Stimulated activated CD8-positive, alpha-beta memory T cell treated with anti-CD3 and anti-CD28 coated beads, Interleukin-12 subunit alpha, Interleukin-12 subunit beta, amount 100 ng/mL, for 24 hours (primary cell): ENCODE data around the gene ARHGEF1.
"Not testable (repeated sequence)": the region's sequence is repeated elsewhere in the genome, so short reads cannot be mapped to it uniquely, and the experiment has no call there.

Experiments used
- DNase-seq: peaks from one replicate; pipeline ENCODE4 v3.0.0-alpha.2; 2020; ENCODE audit errors: extremely low read depth

ARHGEF1 gene

DNA sequence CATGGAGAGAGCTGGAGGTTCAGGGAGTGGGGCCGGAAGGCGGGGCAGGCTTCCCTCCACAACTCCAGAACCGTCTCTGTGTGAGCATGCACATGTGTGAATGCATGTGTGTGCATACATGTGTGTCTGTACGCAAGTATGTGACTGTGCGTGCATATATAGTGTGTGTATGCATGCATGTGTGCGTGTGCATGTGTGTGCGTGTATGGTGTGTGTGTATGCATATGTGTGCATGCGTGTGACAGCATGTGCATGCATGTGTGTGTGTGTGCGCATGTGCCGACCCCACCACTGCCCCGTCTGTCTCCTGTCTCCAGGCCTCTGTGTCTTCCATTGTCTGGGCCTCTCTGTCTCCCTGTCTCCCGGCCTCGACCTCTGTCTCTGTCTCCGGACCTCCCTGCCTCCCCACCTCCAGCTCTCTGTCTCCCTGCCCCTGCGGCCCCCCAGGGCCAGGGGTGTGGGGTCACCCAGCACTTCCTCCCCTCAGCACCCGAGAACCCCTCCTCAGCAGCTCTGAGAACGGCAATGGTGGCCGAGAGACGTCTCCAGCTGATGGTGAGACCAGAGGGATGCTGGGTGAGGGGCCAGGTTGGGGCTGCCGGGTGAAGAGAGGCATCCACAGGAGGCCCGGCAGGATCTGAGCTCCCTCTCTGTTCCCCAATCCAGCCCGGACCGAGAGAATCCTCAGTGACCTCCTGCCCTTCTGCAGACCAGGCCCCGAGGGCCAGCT lies 22.5 kb downstream of the ARHGEF1 start:
- DNase-seq = no peak

DNA sequence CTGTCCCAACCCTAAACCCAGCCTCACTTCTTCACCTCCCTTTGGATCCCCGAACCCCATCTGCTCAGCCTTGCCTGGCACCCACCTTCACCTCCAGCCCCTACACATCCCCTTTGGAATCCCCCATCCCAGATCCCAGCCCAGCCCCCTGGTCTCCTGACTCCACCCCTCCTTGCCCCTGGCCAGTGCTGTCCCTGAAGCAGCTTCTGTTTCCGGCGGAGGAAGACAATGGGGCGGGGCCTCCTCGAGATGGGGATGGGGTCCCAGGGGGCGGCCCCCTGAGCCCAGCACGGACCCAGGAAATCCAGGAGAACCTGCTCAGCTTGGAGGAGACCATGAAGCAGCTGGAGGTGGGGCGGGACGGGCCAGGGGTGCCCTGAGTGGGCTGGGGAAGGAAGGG lies 23.3 kb downstream of the ARHGEF1 start:
- DNase-seq = no peak

DNA sequence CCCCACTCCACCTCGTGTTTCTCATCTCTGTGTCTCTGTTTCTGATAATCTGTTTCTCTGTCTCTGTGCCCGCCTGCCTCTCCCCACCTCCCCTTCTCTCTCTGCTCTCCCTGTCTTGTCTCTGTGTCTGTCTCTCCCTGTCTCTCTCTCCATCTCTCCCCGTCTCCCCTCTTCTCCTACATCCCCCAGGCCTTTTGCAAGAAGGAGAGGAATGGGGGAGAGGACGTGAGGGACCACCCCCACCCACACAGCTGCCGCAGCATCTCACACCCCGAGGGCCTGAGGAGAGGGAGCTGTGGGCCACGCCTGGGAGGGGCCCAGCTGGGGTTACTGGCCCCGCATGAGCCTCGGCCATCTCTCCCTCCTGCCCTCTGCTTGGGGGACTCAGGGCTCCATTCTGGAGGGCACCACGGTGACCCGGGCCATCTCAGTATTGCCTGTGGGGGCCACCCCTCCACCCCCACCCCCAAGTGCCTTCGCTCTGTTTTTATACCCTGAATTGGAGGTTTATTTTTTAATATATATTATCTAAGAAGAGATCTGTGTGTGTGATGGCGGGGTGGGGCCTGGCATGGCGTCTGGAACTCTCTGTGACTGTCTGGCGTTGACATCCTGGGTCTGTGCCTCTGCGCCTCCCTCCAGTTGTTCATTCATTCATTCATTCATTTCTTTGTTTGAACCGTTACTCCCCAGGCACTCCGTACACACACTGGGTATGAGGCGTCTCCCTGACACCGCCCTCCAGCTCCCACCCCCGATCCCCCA lies 24.1 kb downstream of the ARHGEF1 start:
- DNase-seq = no peak

DNA sequence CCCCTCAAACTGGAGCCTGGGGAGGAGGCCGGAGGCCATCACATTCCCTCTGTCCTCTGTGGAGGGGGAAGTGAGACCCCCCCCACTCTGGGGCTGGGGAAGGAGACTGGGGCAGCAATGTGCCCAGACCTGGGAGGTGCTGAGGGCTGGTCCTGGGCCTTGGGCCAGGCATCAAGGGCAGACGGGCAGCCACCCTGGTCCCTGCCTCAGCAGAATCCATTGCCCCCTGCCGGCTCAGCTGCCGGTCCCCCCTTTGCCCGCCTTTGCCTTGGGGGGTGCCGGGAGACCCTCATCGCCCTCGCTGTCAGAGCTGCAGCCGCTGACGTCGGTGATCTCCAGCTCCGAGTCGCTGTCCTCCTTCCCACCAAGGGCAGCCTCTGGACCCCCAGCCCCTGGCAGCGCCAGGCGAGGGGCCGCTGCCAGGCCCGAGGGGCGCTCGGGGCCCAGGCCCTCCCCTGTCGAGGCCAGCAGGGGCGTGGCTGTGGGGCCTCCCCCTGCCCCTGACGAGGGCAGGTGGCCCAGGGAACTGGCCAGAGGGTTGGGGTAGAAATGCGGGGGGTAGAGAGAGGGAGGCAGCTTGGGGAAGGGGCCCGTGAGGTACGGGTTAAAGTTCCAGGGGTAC lies 25.1 kb downstream of the ARHGEF1 start:
- DNase-seq = no peak

DNA sequence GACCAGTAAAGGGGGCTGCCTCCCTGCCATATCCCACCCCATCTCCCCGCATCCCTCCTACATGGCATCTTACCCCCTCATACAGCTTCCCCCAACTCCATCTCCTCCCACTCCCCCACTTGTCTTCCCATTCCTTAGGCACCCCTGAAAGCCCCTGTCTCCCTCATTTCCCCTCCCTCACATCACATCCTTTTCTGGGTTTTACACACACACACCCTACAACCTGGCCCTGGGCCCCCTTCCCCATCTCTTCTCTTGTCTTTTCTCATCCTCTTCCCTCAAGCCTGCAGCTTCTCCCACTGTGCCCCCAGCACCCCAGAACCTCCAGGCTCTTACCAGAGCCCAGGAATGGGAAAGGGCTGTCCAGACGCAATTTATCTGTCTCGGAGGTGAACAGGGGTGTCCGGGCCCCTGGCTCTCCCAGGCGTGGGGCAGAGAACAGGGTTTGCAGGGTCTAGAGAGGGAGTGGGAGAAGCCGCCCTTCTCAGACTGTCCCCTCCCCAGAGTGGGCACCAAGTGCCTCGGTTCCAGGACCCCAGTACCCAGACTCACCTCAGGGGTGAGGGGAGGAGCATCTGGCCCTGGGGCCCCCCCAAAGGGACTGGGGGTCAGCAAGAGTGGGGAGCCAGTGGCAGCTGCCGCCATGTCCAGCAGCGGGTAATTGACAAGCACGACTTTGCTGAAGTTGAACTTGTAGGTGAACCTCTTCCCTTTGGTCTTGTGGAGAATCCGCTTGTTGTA lies 25.9 kb downstream of the ARHGEF1 start:
- DNase-seq = no peak

DNA sequence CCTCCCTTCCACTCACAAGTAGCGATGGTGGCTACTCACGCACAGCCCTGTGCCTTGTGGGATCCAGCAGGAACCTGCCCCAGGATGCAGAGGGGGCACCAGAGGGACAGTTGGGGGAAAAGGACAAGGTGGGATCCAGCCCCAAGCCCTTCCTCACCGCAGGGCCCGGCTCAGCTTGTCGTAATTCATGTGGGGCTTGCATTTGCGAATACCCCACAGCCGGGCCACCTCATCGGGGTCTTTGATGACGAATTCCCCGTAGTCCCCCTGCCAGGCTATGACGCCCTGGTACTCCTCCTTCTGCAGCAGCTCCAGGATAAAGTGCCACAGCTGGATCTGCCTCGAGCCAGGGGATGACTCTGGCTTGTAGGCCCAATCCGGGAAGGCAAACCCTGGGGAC lies 26.7 kb downstream of the ARHGEF1 start:
- no peak for DNase-seq

DNA sequence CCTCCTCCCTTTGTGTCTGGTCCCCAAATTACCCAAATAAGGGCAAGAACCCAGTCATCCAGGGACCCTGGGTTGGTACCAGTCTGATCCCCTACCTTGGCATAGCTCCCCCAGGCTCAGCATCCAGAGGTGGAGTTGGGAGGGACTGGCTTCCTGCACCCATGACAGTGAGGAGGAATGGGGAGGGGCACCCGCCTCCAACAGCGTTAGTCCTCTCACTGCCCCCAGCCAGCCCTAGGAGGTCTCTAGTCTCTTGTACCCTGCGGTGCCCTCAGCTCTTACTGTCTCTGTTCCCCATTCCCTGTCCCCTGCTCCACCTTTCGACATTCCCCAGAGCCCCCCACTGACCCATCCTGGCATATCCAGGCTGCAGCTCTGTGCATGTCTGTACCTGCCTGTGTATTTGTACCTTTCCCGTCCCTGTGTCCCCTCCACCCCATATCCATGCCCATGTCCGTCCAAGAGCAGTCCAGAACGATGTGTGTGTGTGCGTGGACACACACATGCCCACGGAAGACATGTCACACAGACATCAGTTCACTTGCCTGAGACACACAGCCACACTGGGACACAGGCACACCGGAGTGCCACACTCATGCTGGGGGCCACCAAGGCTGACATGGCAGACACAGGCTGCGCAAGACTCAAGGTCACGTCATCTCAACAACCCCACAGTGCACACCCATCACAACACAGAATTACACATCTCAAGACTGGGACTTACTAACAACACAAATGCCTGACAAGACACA lies 27.4 kb downstream of the ARHGEF1 start:
- DNase-seq = no peak

DNA sequence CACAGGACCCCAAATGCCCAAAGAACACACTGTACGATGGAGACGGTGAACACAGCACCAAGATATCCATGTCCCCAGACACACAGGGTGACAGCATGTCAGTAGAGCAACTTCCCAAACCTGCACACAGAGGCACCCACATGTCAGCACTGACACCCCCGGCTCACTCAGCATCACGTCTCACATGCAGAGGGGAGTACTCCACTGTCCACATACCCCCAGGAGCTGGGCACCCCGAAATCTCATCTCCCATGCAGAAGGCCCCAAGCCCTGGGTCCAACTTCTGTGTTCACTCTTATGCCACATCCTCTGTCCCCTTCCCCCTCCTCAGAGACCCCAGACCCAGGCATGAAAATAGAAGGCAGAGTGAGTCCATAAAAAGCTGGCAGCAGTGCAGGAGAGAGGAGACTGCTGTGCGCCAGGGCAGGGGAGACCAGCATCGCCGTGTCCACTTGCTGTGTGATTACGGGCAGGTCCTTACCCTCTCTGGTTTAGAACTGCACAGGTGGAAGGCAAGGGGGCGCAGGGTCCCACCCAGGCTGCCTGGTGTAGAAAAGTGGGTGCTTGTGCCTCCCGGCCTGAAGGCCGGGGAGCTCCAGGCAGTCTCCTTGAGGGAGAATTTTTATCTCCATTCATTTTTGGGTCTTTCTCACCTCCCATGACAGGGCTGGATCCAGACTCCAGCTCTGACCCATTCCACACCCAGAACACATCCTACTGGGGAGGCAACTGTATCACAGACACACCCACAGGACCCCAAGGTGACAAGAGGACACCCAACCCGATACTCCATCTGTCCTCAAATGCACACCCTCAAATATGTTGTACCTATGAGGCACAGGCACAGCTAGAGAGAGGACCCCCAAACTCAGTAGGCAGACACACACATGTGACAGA lies 28.3 kb downstream of the ARHGEF1 start:
- no peak for DNase-seq

DNA sequence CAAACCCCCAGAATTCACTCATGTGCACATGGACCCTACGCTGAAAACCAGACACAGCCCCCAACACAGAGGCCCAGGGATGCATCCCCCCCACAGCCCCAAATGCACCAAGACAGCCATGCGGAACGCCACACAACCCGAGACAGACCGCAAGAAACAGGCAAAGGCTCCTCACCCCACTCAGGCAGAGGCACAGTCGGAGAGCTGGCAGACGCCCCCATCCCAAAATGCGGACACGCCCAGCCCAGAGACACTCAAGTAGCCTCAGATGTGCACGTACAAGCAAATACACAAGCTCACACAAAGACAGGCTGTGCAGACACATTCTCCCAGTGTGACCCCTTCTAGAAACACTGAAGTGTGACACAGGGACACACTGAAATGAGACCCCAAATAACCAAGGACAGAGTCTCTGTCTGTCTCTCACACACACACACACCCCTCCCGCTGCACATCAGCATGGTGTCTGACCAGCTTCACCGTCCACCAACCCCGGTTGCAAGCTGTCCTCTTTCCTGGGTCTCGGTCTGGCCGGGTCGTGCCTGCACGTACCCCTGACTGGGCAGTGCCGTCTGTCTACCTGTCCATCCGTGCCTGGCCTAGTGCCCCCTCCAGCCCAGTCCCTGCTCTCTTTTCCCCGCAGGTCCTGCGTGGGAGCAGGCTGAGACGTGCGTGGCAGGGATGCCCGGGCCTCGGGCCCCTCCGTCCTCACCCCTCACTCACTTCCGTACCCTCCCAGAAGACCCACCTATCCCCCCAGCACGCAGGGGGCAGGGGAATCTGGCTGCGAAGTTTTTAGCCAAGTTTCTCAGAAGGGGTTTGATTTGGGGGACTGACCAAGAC lies 29.1 kb downstream of the ARHGEF1 start:
- DNase-seq = no peak

DNA sequence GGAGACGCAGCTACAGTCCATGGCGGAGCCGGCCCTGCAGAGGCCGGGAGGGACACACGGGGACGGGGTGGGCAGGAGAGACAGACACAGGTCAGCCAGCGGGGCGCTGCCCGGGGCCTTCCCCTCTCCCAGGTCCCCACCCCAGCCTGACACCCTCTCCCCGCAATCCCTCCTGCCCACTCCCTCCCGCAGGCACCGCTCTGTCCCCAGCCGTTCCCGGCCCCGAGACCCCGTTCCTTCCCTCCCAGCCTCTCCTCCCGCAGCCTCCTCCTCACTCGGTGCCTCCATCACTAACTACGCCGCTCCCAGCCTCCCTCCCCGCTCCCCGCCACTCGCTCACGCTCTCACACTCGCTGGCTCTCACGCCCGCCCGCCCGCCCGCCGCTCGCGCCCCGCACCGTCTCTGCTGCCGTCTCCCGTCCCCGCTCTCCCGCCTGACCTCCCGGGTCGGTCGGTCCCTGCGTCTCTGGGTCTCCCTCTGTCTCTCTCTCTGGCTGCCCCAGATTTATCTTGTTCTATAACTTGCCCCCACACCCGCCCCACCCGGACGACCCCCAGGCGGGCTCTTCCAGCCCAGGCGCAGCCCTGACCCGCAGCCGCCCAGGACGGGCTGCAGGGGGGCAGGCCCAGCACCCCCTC lies 30.0 kb downstream of the ARHGEF1 start:
- DNase-seq = no peak

DNA sequence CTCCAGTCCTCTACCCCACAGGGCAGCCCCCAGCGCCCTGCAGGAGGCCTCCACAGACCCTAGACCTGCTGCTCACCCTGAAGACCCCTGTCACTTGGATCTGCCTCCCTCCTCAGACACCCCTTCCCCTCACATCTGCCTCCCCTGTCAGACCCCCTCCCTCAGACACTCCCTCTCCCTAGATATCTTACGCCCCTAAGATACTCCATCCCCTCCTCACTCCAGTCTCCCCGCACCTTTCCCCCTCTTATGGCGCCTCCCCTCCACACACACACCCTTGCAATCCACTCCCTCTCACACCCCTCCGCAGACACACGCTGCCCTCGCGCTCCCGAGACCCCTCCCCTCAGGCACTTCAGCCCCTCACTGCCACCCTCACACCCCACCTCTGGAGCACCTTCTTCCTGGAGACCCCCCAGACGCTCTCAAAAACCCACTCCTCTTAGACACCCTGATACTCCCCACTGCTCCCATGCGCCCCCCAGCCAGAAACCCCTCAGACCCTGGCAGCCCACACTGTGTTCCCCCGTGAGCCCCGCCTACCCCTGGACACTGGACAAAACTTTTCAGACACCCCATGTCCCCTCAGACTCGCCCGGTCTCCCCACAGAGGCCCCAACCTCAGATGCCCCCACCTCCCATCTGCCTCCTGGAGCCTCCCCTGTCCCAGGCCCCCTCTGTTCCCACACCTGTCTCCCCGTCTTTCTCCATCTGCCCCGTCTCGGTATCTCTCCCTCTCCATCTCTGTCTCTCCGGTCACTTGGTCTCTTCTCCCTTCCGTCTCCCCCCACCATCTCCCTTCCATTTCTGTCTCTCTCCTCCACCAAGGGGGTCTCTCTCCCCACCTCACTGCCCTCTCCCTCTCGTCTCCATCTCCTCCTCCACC lies 30.8 kb downstream of the ARHGEF1 start:
- no peak for DNase-seq

DNA sequence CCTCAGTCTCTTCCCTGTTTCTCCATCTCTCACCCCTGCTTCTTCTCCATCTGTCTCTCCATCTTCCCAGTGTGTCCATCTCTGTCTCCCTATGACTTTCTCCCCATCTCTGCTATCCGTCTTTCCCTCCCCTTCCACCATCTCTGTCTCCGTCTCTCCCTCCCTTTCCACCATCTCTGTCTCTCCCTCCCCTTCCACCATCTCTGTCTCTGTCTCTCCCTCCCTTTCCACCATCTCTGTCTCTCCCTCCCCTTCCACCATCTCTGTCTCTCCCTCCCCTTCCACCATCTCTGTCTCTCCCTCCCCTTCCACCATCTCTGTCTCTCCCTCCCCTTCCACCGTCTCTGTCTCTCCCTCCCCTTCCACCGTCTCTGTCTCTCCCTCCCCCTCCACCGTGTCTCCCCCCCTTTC lies 31.4 kb downstream of the ARHGEF1 start:
- not testable (repeated sequence) for DNase-seq

DNA sequence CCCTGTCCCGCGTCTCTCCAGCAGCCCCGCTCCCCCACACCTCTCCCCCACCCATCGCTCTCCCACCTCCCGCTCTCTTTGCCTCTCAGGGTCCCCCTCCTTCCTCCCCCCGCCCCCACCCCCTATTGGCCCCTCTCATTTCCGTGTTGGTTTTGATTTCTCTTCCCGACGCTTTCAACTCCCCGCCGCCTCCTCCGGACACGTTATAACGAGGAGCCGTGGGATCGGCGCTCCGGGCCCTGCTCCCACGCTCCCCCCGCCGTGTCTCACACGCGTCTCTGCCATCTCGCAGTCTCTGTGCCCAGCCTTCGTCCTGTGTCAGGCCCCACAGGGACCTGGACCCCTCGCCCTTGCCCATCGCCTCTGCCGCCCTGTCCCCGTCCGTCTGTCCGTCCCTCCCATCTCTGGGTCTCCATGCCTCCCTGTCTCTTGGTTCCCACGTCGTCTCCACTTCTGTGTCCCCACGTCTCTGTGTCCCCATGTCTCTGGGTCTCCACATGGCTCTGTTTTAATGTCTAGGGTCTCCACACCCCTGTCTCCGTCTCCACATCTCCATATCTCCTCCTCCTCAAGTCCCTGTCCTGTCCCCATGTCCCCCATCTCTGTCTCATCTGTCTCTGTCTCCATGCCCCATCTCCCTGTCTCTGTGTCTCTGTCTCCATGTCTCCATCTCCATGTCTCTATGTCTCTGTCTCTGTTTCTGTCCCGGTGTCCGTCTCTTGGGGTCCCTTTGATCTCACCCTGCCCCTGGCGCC lies 32.2 kb downstream of the ARHGEF1 start:
- DNase-seq = no peak

DNA sequence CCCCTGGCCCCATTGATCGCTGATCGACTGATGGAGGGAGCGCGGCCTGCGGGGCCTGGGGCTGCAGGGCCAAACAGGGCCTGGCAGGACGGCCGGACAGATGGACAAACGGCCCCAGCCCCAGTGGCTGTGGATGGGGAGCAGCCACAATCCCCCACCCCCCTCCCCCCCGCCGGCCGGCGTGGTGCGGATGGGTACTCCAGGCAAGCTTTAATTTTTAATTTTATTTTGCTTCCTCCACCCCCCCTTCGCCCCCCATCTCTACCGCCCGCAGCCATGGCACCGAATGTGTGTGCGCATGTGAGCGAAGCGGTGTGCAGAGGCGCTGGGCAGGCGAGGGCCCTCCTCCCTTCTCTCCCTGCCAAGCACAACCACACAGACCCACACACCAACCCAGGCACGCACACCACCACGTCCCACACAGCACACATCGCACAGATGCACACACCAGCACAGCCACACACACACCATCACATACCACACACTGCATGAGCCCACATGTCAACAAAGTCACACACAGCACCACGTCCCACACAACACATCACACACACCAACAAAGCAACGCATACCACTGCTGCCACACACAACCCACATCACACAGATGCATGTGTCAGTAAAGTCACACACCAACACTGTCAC lies 32.9 kb downstream of the ARHGEF1 start:
- no peak for DNase-seq

DNA sequence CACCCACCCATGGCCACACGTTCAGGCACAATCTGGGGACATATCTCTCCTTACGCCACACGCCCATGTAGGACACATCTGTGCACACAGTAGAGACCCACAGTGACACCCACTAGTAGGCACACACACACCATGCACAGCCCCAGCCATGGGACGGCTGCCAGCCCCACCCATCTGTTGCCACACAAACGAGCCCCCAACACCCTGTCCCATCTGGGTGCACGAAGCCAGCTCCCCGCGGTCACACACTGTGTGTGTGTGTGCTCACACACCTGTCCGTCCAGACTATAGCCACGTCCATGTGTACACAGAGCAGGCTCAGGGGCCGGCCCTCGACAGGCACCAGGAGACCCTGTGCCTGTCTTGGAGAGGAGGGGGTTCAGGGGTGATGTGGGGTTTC lies 34.7 kb downstream of the ARHGEF1 start:
- DNase-seq = no peak

DNA sequence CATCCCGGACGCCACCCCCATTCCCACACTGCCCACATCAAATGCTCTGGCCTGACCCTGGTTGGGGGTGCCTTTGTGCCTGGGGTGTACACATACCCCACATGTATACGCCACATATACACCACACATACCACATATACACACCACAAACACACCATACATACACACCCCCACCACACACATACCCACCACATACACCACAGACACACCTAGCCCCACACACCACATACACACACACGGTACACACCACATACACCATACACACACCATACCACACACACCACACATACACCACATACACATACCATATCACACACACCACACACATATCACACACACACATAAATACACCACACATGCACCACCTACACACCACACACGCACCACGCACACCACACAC lies 35.1 kb downstream of the ARHGEF1 start:
- DNase-seq = no peak
